ENCODE results near the gene UBASH3B. TPM values are rescaled to one million over a fixed set of nuclear protein-coding genes. Genes with fewer than 3 reads are reported as not detected.

UBASH3B gene
- polyA plus RNA-seq, 1 experiment, result 19.1 TPM

DNA sequence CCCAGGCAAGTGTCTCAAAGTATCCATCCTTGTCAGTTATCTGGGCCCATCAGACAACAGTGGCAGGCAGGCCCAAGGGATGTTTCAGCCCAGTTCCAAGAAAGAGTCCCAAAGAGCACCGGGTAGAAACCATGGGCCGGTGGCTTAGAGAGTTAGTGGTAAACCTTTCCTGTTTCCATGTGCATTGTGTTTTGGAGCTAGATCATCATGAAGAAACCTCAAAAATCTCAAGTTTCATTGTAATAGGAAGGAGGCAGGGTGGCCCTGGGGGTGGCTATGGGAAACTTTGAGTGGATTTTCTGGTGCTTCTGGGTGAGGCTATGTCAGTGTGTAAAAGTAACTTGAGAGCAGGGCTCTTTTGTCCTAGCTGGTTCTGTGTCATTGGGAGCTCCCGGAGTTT is 68.1 kb downstream of the UBASH3B start:
- Histone ChIP-seq H3K9me3 (ENCODE audit: control insufficient read depth, insufficient read depth, low read length) (no peaks in the 10 kb centered on the region), H3K4me3 (ENCODE audit: low read depth, low read length) (no peak overlapping the region), H3K27ac (ENCODE audit: low read depth, low read length) (peak overlapping the region; percentile 66), H3K27me3 (ENCODE audit: control insufficient read depth, insufficient read depth, low read length) (no peaks in the 10 kb centered on the region)
- TF ChIP-seq, protein P1, sequence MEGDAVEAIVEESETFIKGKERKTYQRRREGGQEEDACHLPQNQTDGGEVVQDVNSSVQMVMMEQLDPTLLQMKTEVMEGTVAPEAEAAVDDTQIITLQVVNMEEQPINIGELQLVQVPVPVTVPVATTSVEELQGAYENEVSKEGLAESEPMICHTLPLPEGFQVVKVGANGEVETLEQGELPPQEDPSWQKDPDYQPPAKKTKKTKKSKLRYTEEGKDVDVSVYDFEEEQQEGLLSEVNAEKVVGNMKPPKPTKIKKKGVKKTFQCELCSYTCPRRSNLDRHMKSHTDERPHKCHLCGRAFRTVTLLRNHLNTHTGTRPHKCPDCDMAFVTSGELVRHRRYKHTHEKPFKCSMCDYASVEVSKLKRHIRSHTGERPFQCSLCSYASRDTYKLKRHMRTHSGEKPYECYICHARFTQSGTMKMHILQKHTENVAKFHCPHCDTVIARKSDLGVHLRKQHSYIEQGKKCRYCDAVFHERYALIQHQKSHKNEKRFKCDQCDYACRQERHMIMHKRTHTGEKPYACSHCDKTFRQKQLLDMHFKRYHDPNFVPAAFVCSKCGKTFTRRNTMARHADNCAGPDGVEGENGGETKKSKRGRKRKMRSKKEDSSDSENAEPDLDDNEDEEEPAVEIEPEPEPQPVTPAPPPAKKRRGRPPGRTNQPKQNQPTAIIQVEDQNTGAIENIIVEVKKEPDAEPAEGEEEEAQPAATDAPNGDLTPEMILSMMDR (IDR thresholded peaks at IDR 0.05; ENCODE audit: low read depth, low read length), result no peak
- POLR2A ChIA-PET, result no interaction called here
- CTCF ChIA-PET, result interaction anchor here (1.3 kb wide), 1 partner anchor 95 kb away, joined by 3 read pairs; no protein-coding TSS in a partner anchor
- no peak for DNase-seq (ENCODE audit: low read depth, low spot score)

DNA sequence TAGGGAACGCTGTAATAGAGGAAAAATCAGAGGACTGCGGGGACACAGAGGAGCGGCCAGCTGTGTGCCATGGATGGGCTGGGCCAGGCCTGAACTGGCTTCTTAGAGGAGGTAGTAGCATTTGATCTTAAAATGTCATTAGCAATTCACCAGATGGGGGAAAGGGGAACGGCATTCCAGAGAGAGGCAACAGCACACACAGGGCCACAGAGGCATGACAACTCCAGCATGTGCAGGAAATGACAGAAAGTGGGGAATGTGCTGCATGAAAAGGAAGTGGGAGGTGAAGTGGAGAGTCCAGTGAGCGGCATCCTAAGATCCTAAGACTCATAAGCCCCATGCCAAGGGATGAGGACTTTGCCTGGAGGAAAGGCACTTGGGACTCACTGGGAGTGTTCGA is 69.0 kb downstream of the UBASH3B start:
- DNase-seq (ENCODE audit: low read depth, low spot score), result no peak
- ChIA-PET POLR2A (no interaction called here), CTCF (no interaction called here)
- Histone ChIP-seq H3K4me3 (ENCODE audit: low read depth, low read length) (no peak overlapping the region), H3K27me3 (ENCODE audit: control insufficient read depth, insufficient read depth, low read length) (no peaks in the 10 kb centered on the region), H3K9me3 (ENCODE audit: control insufficient read depth, insufficient read depth, low read length) (no peaks in the 10 kb centered on the region), H3K27ac (ENCODE audit: low read depth, low read length) (no peak overlapping the region)
- TF ChIP-seq, protein P1 (IDR thresholded peaks at IDR 0.05; ENCODE audit: low read depth, low read length), result no peak

DNA sequence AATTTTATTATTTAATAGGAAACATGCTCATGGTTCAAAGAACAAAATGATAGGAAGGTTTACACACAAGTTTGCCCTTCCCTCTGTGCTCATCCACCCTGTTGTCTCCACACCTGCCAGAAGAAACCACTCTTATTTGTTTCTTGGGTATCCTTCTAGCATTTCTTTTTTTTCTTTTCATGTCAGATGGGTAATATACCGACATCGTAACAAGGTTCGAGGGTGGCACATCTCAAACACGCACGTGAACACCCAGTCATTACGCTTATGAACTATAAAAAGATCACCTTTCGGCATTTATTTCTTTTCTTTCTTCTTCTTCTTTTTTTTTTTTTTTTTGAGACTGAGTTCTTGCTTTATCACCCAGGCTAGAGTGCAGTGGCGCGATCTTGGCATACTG is 70.5 kb downstream of the UBASH3B start:
- no peaks in the 10 kb centered on the region for H3K27me3 ChIP-seq (ENCODE audit: control insufficient read depth, insufficient read depth, low read length)
- DNase-seq (ENCODE audit: low read depth, low spot score), result no peak
- TF ChIP-seq, protein P1 (IDR thresholded peaks at IDR 0.05; ENCODE audit: low read depth, low read length), result no peak
- H3K9me3 ChIP-seq (ENCODE audit: control insufficient read depth, insufficient read depth, low read length), result no peaks in the 10 kb centered on the region
- ChIA-PET CTCF (no interaction called here), POLR2A (no interaction called here)
- no peak overlapping the region for H3K4me3 ChIP-seq (ENCODE audit: low read depth, low read length)
- no peak overlapping the region for H3K27ac ChIP-seq (ENCODE audit: low read depth, low read length)

DNA sequence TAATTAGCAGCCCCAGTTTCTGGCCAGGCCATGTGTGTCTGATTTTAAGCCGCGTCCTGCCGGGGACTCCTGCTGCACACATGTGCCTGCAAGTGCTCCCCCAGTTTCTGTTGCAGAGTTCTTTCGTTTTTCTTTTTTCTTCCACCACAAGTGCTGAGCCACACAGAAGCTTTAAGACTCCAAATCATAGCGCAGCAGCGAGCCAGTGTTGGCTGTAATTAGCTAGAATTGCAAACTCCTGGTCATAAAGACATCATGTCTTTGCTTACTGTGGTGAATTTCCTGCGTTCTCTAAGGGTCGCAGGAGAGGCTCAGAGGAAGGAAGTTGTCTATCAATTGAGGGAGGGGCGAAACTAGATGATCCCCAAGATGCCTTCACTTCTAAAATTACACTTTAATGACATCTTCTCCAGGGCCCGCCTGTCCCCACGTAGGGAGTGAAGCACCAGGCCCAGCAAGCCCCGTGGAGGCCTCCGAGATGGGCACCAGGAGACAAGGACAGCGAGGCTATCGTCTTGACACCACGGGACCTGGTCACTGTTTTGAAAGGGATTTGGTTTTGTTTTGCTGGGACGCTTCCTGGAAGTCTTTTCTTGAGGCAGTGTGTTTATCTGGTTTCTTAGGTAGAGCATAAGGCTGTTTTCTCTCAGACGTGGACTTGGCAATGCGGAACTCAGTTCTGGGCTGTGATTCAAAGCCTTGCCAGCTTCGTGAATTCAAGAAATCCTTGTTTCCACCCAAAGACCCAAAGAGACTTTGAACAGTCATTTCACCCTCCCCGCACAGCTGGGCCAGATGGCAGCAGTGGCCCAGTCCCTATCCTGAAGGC is 71.8 kb downstream of the UBASH3B start:
- no peak for DNase-seq (ENCODE audit: low read depth, low spot score)
- CTCF ChIA-PET, result no interaction called here
- no peaks in the 10 kb centered on the region for H3K27me3 ChIP-seq (ENCODE audit: control insufficient read depth, insufficient read depth, low read length)
- H3K9me3 ChIP-seq (ENCODE audit: control insufficient read depth, insufficient read depth, low read length), result no peaks in the 10 kb centered on the region
- TF ChIP-seq, protein P1 (IDR thresholded peaks at IDR 0.05; ENCODE audit: low read depth, low read length), result no peak
- no peak overlapping the region for H3K4me3 ChIP-seq (ENCODE audit: low read depth, low read length)
- POLR2A ChIA-PET, result no interaction called here
- no peak overlapping the region for H3K27ac ChIP-seq (ENCODE audit: low read depth, low read length)

DNA sequence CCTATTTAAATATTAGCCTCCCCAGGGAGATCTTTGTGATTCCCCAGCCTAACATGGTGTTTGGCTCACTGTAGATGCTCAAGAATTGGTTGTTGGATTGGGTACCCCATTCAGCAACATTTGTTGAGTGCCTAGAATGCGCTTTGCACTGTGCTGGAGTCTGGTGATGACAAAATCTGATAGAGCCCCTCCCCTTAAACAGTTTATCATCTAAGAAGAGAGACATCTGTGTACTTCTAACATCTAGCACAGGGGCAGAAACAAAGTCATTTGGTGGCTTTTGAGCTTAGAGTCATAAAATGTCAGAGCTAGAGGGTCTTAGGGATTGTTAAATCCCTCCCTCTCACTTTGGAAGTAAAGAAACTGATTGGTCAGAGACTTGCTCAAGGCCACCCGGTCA is 73.0 kb downstream of the UBASH3B start:
- ChIA-PET CTCF (interaction anchor here (0.6 kb wide), 1 partner anchor 71 kb away, joined by 5 read pairs; no protein-coding TSS in a partner anchor), POLR2A (no interaction called here)
- Histone ChIP-seq H3K4me3 (ENCODE audit: low read depth, low read length) (no peak overlapping the region), H3K9me3 (ENCODE audit: control insufficient read depth, insufficient read depth, low read length) (no peaks in the 10 kb centered on the region), H3K27ac (ENCODE audit: low read depth, low read length) (no peak overlapping the region), H3K27me3 (ENCODE audit: control insufficient read depth, insufficient read depth, low read length) (no peaks in the 10 kb centered on the region)
- no peak for DNase-seq (ENCODE audit: low read depth, low spot score)
- TF ChIP-seq, protein P1 (IDR thresholded peaks at IDR 0.05; ENCODE audit: low read depth, low read length), result no peak
